ENCODE measurements around the gene ZNF267.

DNA sequence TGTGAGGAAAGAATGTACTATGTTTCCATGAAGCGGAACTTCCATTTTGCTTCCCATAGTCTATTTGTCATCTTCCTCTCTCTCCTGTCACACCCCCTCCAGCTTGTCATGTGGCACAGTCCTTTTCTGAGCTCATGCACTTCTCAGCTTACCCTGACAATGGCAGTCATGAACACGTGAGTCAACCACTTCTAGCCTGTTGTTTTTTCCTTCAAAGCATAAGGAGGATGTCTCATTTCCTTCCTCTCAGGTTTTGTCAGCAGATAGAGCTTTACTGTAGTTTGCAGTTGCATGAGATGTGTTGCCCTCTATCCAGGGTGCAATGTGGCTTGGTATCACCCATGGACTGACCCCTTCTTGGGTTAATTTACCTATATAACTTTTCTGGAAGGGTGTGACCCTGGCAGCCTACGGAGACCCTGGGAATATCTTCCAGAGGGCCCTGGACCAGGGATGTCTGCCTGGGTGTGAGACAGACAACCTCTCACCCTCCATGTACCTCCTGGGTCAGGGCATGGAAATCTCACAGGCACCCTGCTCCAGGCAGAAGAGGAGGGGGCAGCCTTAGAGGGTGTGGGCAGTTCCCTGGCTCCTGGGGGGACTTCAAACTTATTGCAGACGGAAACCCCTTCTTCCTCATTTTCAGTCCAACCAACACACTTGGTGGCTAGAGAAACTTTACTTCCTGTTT is 4.0 kb upstream of the ZNF267 start:
- TF ChIP-seq MXI1 (IDR thresholded peaks at IDR 0.05; ENCODE audit: borderline replicate concordance, low read depth, low read length) (no peak), FOXP1 (IDR thresholded peaks at IDR 0.05) (no peak), FOXP1 (CRISPR knock-in tag; IDR thresholded peaks at IDR 0.05) (no peak)
- TF ChIP-seq, protein P1, sequence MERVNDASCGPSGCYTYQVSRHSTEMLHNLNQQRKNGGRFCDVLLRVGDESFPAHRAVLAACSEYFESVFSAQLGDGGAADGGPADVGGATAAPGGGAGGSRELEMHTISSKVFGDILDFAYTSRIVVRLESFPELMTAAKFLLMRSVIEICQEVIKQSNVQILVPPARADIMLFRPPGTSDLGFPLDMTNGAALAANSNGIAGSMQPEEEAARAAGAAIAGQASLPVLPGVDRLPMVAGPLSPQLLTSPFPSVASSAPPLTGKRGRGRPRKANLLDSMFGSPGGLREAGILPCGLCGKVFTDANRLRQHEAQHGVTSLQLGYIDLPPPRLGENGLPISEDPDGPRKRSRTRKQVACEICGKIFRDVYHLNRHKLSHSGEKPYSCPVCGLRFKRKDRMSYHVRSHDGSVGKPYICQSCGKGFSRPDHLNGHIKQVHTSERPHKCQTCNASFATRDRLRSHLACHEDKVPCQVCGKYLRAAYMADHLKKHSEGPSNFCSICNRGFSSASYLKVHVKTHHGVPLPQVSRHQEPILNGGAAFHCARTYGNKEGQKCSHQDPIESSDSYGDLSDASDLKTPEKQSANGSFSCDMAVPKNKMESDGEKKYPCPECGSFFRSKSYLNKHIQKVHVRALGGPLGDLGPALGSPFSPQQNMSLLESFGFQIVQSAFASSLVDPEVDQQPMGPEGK (CRISPR knock-in tag; IDR thresholded peaks at IDR 0.05) = no peak
